CD1c-positive myeloid dendritic cell (primary cell): ENCODE measurements around the gene CYP39A1.

Experiments used
- DNase-seq: peaks from one replicate; pipeline ENCODE4 v3.0.0-alpha.2; 2016; ENCODE audit errors: extremely low spot score

CYP39A1 gene

DNA sequence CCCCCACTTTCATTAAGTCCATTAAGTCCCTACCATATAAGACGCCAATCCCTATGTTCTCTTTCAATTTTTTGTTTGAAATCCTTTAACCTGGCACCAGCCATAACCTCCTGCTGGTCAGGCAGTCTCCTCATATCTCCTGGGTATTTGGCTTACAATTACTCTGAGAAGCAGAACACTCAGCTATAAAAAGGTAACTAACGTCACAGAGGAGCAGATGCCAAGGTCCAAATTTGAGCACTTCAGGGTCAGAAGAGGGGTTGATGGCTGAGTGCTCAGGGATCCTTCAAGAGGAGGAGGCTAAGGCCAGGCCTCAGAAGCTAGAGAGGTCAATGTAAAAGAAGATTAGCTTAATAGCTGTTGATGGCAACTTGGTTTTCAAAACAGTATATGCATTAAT, 139.1 kb downstream of the CYP39A1 start:
- DNase-seq = no peak

DNA sequence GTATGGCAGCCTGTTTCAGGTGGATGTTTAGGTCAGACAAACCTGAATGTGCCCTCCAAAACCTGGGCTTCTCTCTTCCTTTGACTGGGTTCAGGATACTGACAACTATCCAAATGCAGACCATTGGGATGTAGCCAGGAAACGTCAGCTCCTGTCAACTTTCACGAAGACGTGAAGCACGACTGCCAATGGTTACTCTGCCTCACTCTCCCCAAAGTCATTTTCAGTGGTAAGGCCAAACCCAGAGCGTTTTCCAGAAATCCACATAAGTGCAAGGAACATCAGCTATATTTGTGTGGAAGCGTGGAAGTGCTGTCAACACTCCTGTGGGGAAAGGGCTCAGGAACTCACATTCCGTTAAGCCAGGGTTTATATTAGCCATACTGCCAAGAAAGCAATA, 141.3 kb downstream of the CYP39A1 start:
- no peak for DNase-seq

DNA sequence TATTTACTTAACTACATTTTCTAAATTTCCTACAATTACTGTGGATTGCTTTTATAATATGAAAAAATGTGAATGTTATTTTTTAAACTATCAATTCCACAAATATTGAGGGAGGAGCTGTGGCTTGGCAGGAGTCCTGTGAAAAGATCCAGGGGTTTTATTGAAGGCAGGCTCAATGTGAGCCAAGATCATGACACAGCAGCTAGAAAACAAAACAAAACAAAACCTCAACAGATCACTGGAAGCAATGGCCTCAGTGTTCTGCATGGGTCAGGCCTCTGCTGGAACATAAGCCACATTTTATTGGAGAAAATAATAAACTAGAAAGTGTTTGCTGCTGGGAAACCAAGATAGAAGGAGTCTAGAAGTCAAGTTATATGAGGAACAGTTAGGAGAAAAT, 142.0 kb downstream of the CYP39A1 start:
- DNase-seq = no peak

DNA sequence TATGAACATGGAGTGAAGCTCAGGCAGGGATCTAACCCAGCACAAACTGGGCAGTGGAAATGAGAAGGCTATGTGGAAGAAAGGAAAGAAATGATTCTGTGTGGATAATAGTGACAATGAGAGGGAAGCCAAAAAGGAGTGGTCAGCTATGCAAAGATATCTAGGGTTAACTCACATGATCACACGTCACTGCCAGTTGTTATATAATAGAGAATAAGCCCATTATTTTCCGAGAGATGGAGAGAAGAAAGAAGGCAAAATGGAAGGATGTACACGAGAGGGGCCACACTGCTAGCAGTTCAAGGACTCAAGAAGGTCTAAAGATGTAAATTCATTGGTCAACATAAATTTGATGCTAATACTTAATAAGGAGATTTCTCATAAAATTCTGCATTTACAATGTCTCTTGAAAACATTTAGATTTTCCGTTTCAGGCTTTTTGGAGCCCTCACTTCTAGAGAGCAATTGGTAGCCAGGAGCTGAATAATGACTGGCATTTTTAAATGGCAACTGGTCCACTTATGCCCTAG, 142.6 kb downstream of the CYP39A1 start:
- no peak for DNase-seq

DNA sequence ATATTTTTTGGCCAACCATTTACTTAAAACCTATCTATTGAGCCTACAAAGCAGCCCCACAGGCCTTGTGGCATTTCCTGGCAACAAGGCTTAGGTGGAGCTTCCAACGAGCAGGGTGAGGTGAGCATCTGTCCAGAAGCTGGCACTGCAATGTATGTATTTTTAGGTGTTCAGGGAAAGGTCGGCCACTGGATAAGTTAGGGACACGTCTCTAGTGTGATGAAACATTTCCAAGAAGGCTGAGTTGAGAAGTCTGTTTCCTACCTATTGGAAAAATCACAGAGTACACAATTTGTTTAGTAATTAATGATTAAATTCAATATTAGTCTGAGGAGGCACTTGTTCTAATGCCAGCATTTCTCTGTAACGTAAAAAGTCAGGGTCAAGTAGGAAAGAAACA, 143.6 kb downstream of the CYP39A1 start:
- no peak for DNase-seq

DNA sequence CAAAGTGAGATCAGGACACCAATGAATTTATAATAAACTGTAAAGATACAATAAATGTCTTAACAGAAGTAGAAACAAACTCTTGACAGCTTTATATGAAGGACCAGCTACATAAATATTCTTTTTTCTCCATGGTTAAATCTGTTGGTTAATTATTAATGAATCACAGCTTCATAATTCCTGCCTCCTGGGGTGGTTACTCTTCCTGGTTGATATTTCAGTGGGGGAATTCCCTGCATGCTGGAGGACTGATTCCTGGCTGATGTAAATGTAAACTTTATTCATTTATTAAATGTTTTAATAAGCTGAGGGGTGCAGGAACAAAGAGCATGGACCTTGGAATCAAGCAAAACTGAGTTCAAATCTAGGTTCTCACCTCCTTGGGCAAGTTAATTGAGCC, 145.2 kb downstream of the CYP39A1 start:
- no peak for DNase-seq

DNA sequence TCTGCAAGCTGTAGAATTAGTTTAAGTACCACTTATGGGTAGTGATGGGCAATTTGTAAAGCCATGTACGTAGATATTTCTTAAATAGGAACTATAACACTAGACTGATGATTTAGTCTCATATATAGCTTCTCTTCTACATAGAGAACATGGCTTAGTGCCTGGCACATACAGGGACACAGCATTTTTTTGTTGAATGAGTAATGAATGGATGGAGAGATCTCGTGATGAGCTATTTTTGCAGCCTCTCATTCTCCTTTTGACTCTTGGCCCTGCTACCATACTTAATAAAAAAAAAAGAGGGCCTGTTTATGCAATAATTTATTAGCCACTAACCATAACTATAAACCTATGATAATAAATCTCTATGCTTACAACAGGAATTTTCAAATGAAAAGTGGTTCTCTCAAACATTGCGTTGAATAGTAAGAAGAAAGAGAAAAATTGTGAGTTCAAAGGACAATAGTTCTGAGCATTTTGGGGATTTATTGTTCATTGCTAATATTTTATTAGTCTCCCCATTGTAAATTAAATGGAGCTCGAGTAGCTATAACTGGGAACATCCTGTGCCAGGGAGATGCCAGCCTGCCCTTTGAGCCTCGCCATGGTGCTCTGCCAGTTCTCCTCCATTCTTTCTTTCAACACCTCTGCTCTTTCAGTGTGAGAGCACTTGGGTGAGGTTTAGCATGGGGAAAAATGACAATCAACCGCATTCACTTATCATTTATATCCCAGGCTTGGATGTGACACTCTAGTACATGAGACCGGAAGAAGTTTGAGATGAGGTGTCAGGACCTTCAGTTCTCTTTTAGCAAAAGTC, 146.7 kb downstream of the CYP39A1 start:
- no peak for DNase-seq

DNA sequence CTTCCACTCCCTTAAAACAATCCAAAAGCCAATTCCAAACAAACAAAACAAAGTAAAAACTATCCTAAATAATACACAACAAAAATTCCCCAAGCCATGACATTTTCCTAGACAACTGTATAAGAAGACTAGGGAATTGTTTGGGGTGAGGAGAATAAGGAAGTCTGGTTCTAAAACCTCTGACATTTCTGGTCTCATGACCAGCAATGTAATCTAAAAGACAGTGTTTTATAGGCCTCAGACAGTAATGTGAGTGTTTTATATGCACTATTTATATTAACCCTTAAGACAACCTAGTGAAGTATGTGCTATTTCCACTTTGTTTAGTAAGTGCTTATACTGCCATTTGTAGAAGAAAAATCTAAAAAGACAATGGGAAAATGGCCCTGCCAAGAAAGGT, 148.4 kb downstream of the CYP39A1 start:
- no peak for DNase-seq

DNA sequence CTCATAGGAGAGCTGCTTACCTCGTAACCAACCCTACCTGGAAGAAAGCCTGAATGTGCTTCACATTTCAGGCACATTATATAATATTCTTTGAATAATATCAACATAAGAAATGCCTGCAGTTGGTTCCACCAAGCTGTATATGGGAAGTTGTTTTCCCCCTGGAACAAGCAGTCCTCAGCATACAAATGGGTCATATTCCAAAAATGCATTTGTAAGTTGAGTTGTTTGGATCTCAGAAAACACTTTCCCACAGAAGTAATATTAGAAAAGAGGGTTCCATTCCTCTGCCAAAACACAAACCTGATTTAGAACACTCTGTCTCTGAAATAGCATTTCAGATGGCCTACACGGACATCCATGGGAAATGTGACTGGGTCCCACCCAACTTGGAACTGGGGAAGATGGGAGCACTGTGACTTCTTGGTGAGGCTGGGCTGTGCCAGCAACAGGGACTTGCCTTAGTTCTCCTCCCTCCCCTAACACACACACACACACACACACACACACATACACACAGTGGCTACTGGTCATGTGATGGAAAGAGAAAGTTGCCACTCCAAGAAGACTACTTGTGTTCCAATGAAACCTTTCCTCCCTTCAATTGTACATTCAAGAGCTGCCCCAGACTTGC, 150.0 kb downstream of the CYP39A1 start:
- no peak for DNase-seq

DNA sequence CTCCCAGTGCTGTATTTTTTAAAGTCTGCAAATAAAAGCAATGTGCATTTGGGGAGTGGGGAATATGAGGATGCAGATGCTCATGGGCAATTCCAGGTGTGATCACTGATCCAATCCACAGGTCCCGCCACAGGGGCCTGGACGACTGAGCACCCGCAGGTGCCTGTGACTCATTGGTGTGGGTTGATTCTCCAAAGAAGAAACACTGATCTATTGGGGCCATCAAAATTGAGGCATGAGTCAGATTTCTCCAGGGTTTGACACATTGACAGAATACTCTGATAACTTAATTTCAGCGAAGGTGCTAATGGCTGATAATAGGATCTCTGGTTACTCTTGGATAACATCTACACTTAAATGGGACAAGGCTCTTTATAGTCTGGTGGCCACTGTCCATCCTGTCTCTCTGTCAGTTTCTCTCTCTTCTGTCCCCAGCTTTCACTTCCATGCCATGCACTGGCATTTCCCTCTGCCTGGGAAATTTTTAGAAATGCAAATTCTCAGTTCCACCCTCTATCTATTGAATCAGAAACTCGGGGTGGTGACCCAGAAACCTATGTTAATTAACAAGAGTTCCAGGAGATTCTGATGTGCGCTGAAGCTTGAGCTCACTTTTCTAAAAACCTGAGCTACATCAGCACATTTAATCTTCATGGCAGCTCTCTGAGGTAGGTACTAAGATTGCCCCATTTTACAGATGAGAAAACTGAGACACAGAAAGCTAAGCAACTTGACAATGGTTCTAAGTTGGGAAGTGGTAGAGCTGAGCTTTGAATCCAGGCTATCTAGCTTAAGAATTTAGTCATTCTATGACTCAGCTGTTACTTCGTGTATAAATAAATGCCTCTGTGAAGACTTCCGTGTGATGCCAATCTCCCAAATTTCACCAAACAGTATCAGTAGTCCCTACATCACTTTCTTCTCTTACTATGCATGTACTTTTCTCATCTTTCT, 151.2 kb downstream of the CYP39A1 start:
- DNase-seq = no peak

DNA sequence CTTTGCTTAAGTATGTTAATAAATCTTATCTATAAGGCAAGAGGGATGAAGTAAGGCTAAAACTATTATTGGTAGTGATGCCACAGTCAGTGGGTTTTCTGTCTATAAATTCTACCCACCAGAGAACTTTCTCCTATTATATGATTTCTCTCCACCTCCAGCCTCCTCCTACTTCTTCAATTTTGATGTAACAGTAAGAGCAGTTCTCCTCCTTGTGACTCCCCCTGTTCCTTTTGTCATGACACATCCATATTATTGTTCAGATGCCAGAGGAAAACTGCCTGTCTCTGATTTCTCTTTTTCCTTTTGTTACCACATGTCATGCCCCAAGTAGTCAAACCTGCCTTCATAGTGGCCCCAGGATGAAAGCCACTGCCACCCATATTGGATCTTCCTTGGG, 152.2 kb downstream of the CYP39A1 start:
- DNase-seq = no peak
